NCI-H510A treated with DMSO at 0.1 percent for 48 hours (cell line): ENCODE measurements around the gene HOXA7.
A peak's percentile ranks its signal among the peaks of the same experiment; 100 is the strongest.

Experiments used
- DNase-seq: peaks from one replicate; lab custom pipeline; 2025; lab: John Stamatoyannopoulos, UW

HOXA7 gene

GRCh38 chr7:27182285-27182841 is 25.9 kb upstream of the HOXA7 start:
- DNase-seq = no peak

DNA sequence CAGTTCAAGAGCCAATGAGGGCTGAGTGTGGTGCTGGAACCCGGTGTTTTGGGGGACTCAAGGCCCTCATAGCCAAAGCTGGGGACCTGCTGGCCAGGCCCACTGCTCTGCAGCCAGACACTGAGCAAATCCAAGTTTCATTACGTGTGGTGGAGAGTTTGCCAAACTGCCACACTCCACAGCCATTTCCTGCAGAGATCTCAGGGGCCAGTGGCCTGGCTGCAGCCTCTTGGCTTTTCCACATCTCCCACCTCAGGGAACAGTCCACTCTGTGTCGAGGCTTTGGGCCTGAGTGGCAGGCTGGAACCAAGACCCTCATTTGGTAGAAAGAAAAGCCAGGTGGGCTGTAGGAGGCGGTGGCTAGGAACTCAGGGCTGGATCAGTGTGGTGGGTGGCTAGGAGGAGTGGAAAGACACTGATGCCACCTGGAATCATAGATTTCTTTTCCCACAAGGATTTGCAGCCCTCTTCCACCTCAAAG is 25.4 kb upstream of the HOXA7 start:
- DNase-seq = no peak

DNA sequence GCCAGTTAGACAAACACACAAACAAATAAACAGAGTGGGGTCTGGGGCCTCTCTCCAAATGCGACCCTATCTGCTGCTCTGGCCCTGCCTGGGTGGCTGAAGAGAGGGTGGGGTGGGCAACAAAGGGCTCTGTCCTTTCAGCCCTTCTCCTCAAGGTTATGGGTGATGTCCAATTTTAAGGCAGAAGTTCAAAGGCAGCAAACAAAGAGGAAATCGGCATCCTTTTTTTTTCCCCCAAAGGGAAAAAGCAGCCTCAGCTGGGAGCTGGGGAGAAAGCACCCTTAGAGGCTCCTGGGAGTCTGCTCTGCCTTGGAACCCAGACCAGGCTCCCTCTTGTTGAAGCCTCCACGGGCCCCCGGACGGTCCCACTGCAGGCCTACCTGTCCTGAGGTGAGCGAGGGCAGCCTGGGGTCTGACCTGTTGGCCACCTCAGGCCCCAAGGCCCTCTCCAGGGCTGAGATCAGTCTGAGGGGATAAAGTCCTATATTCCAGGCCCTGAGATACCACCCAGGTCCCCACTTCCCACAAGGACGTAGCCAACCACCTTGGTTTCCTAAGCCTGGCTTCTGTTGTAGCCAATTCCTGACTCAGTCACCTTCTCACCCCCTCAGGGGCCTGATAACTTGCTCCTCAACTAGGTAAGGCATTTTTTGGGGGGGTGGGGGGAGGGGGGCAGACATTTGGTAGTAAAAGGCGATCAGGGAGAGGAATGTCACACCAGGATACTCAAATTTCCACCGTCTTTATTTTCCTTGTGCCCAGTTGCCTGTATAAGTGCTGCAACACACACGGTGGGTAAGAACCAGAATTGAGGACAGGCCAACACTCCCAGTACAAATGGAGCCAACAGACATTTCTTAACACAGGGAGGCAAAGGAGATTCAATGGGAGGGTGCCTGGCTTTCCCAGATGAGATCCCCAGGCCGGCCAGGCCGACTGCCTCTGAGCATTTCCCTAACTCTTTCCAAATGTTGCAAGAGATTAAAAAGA is 24.3 kb upstream of the HOXA7 start:
- no peak for DNase-seq

- peak; percentile 54 for DNase-seq
These were observed 23.3 kb upstream of the HOXA7 start for GRCh38 chr7:27179503-27180430.

- DNase-seq = no peak
These were observed 22.6 kb upstream of the HOXA7 start for GRCh38 chr7:27179030-27179429.

DNA sequence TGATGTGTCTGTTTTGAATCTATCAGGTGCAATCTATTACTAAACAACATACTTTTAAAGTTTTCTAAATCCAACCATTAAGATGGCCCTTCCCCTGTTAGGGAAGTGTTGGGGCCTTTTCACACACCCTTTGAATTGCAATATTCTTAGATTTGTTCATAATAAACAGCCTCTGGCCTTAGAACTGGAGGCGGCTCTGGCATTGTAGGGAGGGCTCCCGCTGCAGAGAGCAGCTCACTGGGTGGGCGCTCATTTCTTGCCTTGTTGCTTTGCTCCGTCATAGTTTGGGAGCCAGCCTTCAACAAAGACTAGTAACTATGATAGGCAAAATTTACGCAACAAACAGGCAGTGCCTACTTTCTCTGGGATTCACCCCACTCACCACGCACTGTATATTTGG is 21.9 kb upstream of the HOXA7 start:
- DNase-seq = no peak

- no peak for DNase-seq
These were observed 21.4 kb upstream of the HOXA7 start for GRCh38 chr7:27177795-27178320.

- DNase-seq = no peak
These were observed 20.7 kb upstream of the HOXA7 start for GRCh38 chr7:27176962-27177794.

- no peak for DNase-seq
These were observed 20.0 kb upstream of the HOXA7 start for GRCh38 chr7:27176524-27176845.

DNA sequence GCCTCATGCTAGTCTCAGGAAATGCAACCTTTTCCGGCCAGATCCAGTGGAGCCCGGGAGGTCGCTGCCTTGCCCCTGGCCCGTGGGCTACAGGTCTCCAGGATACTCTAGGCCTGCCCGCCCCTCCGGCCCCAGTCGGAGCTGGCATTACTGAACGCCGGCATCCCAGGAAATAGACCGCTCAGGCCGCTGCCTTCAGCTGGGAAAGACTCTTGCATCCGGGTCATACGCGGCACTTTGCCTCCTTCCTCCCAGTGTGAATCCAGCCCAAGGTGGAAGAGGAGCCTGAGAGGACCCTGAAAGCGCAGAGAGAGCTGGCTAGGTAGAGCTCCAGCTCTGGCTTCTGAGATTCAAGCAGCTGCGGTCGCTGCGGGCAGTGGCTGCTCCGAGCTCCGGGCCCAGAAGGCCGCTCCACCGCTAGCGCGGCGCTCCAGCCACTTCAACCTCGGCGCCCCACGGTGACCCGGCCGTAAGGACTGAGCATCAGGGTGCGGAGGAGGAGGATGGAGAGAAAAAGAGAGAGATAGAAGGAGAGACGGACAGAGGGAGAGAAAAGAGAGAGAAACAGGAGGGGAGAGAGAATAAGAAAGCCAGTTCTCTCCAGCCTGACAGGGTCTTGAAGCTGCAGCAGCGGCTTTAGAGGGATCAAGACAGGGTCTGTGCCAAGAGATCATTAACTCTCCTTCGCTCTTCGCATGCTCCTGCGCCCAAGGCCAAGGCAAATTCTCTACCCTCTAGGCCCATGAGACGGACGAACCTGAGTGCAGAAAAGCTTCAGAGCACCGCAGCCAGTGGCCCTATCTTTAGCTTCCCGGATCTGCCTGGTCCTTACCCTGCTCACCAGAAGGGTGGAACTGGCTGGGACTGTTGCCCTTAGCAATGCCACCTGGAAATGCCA is 19.4 kb upstream of the HOXA7 start:
- DNase-seq = no peak

DNA sequence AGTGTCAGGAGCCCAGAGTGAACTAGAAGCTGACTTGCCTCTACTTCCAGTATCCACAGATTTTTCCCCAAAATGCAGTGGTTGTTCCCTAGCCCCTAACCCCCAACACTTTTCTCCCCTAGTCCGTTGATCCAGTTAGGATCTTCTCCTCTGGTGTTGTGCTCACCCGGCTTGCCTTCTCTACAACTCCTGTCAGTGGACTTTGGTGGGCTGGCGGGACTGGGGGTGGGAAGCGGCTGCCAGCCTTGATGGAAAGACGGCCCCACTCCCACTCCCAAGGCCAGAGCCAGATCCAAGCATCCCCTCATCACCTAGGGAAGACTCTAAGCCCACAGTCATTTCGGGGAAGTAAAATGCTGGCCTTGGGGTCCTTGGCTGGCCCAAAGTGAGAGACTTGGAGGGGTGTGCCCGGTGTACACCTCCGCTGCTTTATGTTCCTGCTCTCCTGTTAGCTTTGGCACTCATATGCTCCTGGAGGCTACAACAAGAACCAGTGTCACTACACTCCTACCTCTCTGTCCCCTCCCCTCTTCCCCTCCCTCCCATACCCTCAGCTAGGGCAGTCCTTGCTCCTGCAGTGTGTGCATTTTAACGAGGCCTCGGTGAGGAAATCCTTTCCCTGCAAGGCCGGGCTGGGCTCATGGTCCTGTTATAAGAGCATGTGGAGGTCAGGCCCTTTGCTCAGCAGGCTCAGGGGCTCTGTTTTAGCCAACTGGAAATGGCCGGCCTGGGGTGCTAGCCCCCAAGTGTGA is 18.6 kb upstream of the HOXA7 start:
- DNase-seq = peak; percentile 75

DNA sequence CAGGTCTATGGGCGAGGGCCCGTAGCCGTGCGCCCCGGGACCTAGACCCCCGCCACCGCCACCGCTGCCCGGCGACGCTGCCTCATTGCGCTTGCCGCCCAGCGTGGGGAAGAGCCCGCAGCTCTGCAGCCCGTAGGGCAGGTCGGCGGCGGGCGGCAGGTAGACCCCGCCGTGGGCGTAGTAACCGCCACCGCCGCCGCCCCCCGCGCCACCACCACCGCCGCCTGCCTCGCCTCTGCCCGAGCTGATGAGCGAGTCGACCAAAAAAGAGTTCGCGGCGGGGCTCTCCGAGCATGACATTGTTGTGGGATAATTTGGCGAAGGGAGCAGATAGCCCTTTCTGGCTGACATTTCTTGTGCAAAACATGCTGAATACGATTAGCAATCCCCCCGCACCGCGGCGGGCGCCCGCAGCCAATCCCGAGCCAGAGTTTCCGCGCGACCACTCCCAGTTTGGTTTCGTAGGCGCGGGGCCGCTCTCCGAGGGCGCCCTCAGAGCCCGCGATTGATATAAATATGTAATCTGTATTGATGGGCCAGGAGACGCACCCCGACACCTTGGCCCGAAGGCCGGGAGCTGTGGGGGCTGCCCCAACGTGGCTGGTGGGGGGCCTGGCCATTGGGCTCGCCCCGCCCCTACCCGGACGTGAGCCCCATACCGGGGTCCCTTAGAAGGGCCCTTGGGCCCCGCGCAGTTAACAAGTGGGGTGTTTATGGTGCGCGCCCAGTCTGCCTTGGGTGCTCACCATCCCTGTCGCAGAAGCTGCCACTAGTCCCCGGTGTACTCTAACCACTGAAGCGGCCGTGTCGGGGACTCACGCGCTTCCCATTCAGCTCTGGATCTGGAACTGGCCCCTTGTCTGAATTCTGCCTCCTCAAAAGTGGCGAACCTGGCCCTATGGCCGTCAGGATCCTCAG is 17.7 kb upstream of the HOXA7 start, which contains the start of gene HOXA10:
TSS of gene HOXA10 (minus strand) at position 365 of the 918 bp plus-strand sequence. CDS start at position 351, 14 bp downstream.
- peak; percentile 58 for DNase-seq

DNA sequence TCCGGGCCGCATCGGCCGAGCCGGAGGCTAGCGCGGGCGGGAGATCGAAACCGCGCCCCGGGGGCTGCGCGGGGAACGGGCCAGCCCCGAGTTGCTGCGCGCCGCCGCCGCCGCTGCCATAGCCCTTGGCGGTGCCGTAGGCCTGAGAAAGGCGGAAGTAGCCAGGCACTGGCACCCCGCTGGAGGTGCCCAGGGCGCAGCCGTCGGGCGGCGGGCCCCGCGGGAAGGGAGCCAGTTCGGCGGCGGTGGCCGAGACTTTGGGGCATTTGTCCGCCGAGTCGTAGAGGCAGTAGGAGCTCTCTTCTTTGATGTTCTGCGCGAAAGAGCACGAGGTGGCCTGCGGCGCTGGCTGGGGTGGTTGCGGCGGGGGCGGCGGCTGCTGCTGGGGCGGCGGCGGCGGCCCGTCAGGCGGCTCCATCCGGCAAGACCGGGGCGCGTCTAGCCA is 17.1 kb upstream of the HOXA7 start:
- peak; percentile 9 for DNase-seq

DNA sequence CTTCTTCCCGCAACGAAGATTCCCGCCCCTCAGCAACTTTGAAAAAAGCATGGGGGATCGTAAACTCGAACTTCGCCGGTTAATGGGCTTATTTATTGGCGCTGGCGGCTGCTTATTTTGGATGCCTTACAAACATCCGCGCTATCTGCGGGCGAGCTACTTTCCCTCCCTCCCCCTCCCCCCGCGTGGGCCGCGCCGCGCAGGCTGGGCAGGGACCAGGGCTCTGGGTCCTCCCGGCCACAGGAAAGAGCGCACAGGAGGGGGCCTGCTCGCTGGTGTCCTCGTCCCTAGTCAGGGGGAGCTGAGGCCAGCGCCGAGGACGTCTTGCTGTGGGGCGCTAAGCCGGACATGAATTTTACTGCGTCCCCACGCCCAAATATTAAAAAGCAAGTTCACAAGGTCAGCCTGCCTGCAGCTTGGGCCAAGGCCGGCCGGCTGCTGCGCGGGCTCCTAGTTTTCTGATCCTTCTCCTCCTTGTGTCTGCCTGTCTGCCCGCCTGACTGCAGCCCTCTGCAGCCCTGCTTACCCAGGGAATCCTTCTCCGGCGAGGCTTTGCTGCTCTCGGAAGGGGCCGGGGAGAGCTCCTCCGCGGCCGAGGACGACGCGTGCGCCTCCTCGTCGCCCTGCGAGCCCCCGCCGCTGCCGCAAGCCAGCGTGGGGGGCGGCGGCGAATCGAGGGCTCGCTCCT is 16.5 kb upstream of the HOXA7 start:
- peak; percentile 62 for DNase-seq

DNA sequence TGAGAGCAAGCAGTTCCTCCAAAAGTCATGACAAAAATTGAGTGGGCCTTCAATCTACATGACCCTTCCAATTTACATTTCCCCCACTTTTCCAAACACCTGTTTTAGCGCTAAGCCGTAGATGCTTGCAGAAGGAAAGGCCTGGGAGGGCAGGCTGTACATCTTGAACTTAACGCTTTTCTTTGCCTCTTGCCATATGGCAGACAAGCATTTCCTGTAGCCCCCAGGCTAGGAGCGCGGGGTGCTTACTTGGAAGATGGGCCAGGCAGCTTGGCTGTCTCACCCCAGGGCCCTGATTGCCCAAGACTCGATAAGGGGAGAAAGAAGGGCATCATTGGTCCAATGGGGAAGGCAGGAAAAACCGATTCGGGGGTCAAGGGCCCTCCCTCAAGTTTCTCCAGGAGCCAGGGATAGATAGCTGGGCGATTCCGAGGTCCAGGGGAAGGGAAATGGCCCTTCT is 15.9 kb upstream of the HOXA7 start:
- DNase-seq = peak; percentile 36

DNA sequence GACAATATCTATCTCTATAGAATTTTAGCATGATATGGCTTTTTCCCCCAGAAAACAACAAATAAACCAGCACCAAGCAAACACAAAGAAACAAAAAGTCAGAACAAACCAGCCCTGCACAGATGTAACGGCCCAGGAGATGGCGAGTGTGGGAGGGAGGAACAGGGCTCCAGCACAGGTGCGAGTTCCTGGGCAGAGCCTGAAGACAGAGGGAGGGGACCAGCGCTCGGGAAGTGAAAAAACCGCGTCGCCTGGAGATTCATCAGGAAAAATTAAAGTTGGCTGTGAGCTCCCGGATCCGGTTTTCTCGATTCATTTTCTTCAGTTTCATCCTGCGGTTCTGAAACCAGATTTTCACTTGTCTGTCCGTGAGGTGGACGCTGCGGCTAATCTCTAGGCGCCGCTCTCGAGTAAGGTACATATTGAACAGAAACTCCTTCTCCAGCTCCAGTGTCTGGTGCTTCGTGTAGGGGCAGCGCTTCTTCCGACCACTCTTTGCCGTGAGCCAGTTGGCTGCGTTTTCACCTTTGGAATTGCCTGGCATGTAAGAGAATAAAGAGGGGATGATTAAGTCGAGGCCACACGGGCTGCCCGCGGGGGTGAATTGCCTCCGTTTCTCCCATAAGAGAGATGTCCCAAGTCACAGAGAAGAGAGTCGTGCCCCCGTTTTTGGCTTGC is 15.3 kb upstream of the HOXA7 start:
- DNase-seq = peak; percentile 91

- peak; percentile 76 for DNase-seq
These were observed 14.8 kb upstream of the HOXA7 start for GRCh38 chr7:27171325-27171636.
